ENCODE results near the gene TSC22D4.

TSC22D4 gene

GRCh38 chr7:100472854-100473499, 6.0 kb downstream of the TSC22D4 start:
- peak overlapping the region; percentile 77 for H3K27ac Mint-ChIP-seq
- H3K4me3 Mint-ChIP-seq, result peak overlapping the region; percentile 69
- H3K27me3 Mint-ChIP-seq, result no peaks in the 10 kb centered on the region
- peaks cover 85% of the 10 kb centered on the region for H3K4me1 Mint-ChIP-seq (ENCODE audit: low read depth)
- H3K36me3 Mint-ChIP-seq (ENCODE audit: low read depth), result peaks cover 100% of the 10 kb centered on the region
- no peaks in the 10 kb centered on the region for H3K9me3 Mint-ChIP-seq
- intact Hi-C loops (cut with micrococcal nuclease), result loop anchor here (10.0 kb wide), 1 partner anchor 232 kb away; the partner anchor contains the start of gene POP7

GRCh38 chr7:100472121-100472851, 6.7 kb downstream of the TSC22D4 start:
- intact Hi-C loops (cut with micrococcal nuclease), result loop anchor here (10.0 kb wide), 1 partner anchor 233 kb away; the partner anchor contains the start of gene POP7
- Mint-ChIP-seq H3K4me3 (peak overlapping the region; percentile 69), H3K36me3 (ENCODE audit: low read depth) (peaks cover 100% of the 10 kb centered on the region), H3K27ac (peak overlapping the region; percentile 77), H3K4me1 (ENCODE audit: low read depth) (peaks cover 89% of the 10 kb centered on the region), H3K9me3 (no peaks in the 10 kb centered on the region), H3K27me3 (no peaks in the 10 kb centered on the region)

- peak overlapping the region; percentile 22 for H3K27ac Mint-ChIP-seq
- H3K4me3 Mint-ChIP-seq, result no peak overlapping the region
- no peaks in the 10 kb centered on the region for H3K27me3 Mint-ChIP-seq
- intact Hi-C loops (cut with micrococcal nuclease), result loop anchor here (10.0 kb wide), 1 partner anchor 234 kb away; the partner anchor contains the start of gene POP7
- H3K36me3 Mint-ChIP-seq (ENCODE audit: low read depth), result peaks cover 100% of the 10 kb centered on the region
- peaks cover 89% of the 10 kb centered on the region for H3K4me1 Mint-ChIP-seq (ENCODE audit: low read depth)
- H3K9me3 Mint-ChIP-seq, result no peaks in the 10 kb centered on the region
Observed at GRCh38 chr7:100471021-100471420, 8.0 kb downstream of the TSC22D4 start.

GRCh38 chr7:100469227-100470044, 9.6 kb downstream of the TSC22D4 start:
- peaks cover 74% of the 10 kb centered on the region for H3K4me1 Mint-ChIP-seq (ENCODE audit: low read depth)
- peak overlapping the region; percentile 34 for H3K4me3 Mint-ChIP-seq
- peaks cover 98% of the 10 kb centered on the region for H3K36me3 Mint-ChIP-seq (ENCODE audit: low read depth)

GRCh38 chr7:100467638-100468373, 11.2 kb downstream of the TSC22D4 start:
- Mint-ChIP-seq H3K27ac (peak overlapping the region; percentile 10), H3K27me3 (no peaks in the 10 kb centered on the region), H3K4me3 (no peak overlapping the region), H3K4me1 (ENCODE audit: low read depth) (peaks cover 58% of the 10 kb centered on the region), H3K36me3 (ENCODE audit: low read depth) (peaks cover 96% of the 10 kb centered on the region), H3K9me3 (no peaks in the 10 kb centered on the region)
- intact Hi-C loops (cut with micrococcal nuclease), result no loop called here

More at GRCh38 chr7:100469227-100470044, 9.6 kb downstream of the TSC22D4 start:
- H3K9me3 Mint-ChIP-seq, result no peaks in the 10 kb centered on the region
- intact Hi-C loops (cut with micrococcal nuclease), result loop anchor here (1.0 to 10.0 kb wide), 3 partner anchors 14 to 235 kb away; partner anchors contain the start of genes NYAP1 and POP7
- H3K27ac Mint-ChIP-seq, result no peak overlapping the region
- no peaks in the 10 kb centered on the region for H3K27me3 Mint-ChIP-seq

- Mint-ChIP-seq H3K4me1 (ENCODE audit: low read depth) (peaks cover 53% of the 10 kb centered on the region), H3K9me3 (no peaks in the 10 kb centered on the region), H3K27ac (peak overlapping the region; percentile 10), H3K4me3 (no peak overlapping the region), H3K36me3 (ENCODE audit: low read depth) (peaks cover 94% of the 10 kb centered on the region), H3K27me3 (no peaks in the 10 kb centered on the region)
- intact Hi-C loops (cut with micrococcal nuclease), result loop anchor here (1.0 kb wide), 1 partner anchor 93 kb away; no protein-coding TSS in a partner anchor
Observed at GRCh38 chr7:100466653-100467605, 12.1 kb downstream of the TSC22D4 start.

GRCh38 chr7:100465702-100466311, 13.2 kb downstream of the TSC22D4 start:
- H3K27me3 Mint-ChIP-seq, result no peaks in the 10 kb centered on the region
- peaks cover 94% of the 10 kb centered on the region for H3K36me3 Mint-ChIP-seq (ENCODE audit: low read depth)
- H3K27ac Mint-ChIP-seq, result peak overlapping the region; percentile 6
- H3K4me1 Mint-ChIP-seq (ENCODE audit: low read depth), result peaks cover 47% of the 10 kb centered on the region
- H3K4me3 Mint-ChIP-seq, result no peak overlapping the region
- intact Hi-C loops (cut with micrococcal nuclease), result loop anchor here (1.0 kb wide), 1 partner anchor 94 kb away; no protein-coding TSS in a partner anchor
- H3K9me3 Mint-ChIP-seq, result no peaks in the 10 kb centered on the region

- H3K27ac Mint-ChIP-seq, result peak overlapping the region; percentile 6
- H3K27me3 Mint-ChIP-seq, result no peaks in the 10 kb centered on the region
- no peak overlapping the region for H3K4me3 Mint-ChIP-seq
- H3K9me3 Mint-ChIP-seq, result no peaks in the 10 kb centered on the region
- peaks cover 42% of the 10 kb centered on the region for H3K4me1 Mint-ChIP-seq (ENCODE audit: low read depth)
- intact Hi-C loops (cut with micrococcal nuclease), result no loop called here
- H3K36me3 Mint-ChIP-seq (ENCODE audit: low read depth), result peaks cover 94% of the 10 kb centered on the region
Observed at GRCh38 chr7:100465299-100465698, 13.7 kb downstream of the TSC22D4 start.

- intact Hi-C loops (cut with micrococcal nuclease), result no loop called here
- H3K4me3 Mint-ChIP-seq, result no peak overlapping the region
- H3K4me1 Mint-ChIP-seq (ENCODE audit: low read depth), result peaks cover 37% of the 10 kb centered on the region
- H3K27me3 Mint-ChIP-seq, result no peaks in the 10 kb centered on the region
- H3K36me3 Mint-ChIP-seq (ENCODE audit: low read depth), result peaks cover 94% of the 10 kb centered on the region
- H3K27ac Mint-ChIP-seq, result peak overlapping the region; percentile 6
- H3K9me3 Mint-ChIP-seq, result no peaks in the 10 kb centered on the region
Observed at GRCh38 chr7:100464791-100465190, 14.2 kb downstream of the TSC22D4 start.

- Mint-ChIP-seq H3K4me3 (no peak within 1 kb of the TSS), H3K4me1 (ENCODE audit: low read depth) (peaks cover 31% of the 10 kb centered on the region), H3K36me3 (ENCODE audit: low read depth) (peaks cover 94% of the 10 kb centered on the region), H3K27ac (peak within 1 kb of the TSS; percentile 6), H3K9me3 (no peaks in the 10 kb centered on the region), H3K27me3 (no peaks in the 10 kb centered on the region)
- intact Hi-C loops (cut with micrococcal nuclease), result no loop called here
Observed at GRCh38 chr7:100464210-100464660, 14.8 kb downstream of the TSC22D4 start, which contains the start of gene SPACDR. Gene SPACDR, minus strand, starts transcription at chr7:100464260. Its CDS starts 235 bp downstream, at chr7:100464025.

GRCh38 chr7:100457033-100457432, 22.0 kb downstream of the TSC22D4 start:
- peaks cover 10% of the 10 kb centered on the region for H3K4me1 Mint-ChIP-seq (ENCODE audit: low read depth)
- H3K27me3 Mint-ChIP-seq, result no peaks in the 10 kb centered on the region
- H3K4me3 Mint-ChIP-seq, result no peak overlapping the region
- H3K27ac Mint-ChIP-seq, result no peak overlapping the region
- no peaks in the 10 kb centered on the region for H3K9me3 Mint-ChIP-seq
- H3K36me3 Mint-ChIP-seq (ENCODE audit: low read depth), result peaks cover 60% of the 10 kb centered on the region
- intact Hi-C loops (cut with micrococcal nuclease), result no loop called here

- peaks cover 10% of the 10 kb centered on the region for H3K4me1 Mint-ChIP-seq (ENCODE audit: low read depth)
- H3K27ac Mint-ChIP-seq, result no peak overlapping the region
- peaks cover 55% of the 10 kb centered on the region for H3K36me3 Mint-ChIP-seq (ENCODE audit: low read depth)
- no peaks in the 10 kb centered on the region for H3K27me3 Mint-ChIP-seq
- no peaks in the 10 kb centered on the region for H3K9me3 Mint-ChIP-seq
- intact Hi-C loops (cut with micrococcal nuclease), result no loop called here
- H3K4me3 Mint-ChIP-seq, result no peak overlapping the region
Observed at GRCh38 chr7:100456562-100456961, 22.5 kb downstream of the TSC22D4 start.

All from dendritic cell treated with granulocyte-macrophage colony-stimulating factor and Interleukin-4, amounts not matched to agents 40 ng/mL and 50 ng/mL, for 4 days (primary cell).